Left hindlimb (tissue), 1 donor: ENCODE measurements around the gene KITLG.
"Not testable (repeated sequence)": the region's sequence is repeated elsewhere in the genome, so short reads cannot be mapped to it uniquely, and the experiment has no call there.

ENCODE experiments used
- DNase-seq: peaks from one replicate; pipeline ENCODE4 v3.0.0-alpha.2; 2018

The KITLG gene

DNA sequence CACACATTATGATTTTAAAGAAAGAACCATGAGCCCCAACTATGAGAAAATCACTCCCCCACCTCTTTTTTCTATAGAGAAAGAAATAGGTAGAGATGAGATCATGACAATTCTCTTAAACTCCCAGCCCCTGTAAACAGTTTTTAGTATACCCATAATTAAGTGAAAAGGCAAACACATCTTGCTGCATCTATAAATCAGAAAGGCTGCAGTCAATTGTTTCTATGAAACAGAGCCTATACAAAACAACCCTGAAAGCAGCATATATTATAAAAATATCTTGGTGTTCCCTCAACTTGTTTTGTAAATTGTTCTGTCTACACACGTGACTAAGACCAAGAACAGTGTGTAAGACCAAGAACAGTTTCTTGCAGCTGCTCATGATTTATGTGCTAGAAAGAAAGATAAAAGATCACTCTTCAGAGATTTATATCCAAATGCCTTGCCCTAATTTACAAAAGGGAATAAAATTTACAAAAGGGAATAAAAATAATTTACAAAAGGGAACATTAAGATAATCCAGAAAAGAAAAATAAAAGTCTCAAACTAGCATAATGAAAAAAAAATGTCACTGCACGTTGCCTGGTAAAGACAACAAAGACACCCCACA, 4.8 kb downstream of the KITLG start:
- DNase-seq = no peak

DNA sequence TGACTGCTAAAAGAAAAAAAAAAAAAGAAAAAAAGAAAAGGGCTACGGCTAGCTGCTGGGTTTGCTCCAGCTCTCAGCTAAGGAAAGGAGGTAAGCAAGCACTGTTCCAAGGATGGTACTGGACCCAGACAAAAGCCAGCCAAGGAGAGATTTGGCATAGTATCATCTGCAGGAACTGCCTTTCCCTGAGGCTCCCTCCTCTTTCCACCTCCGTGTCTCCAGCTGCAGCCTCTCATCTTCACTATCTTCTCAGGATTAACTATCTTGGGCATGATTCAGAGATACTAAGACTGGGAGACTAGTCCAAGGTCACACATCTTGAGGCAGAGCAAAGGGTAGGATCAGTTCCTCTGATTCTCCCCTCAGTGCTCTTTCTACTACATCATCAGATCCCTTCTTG, 6.0 kb downstream of the KITLG start:
- DNase-seq = no peak

DNA sequence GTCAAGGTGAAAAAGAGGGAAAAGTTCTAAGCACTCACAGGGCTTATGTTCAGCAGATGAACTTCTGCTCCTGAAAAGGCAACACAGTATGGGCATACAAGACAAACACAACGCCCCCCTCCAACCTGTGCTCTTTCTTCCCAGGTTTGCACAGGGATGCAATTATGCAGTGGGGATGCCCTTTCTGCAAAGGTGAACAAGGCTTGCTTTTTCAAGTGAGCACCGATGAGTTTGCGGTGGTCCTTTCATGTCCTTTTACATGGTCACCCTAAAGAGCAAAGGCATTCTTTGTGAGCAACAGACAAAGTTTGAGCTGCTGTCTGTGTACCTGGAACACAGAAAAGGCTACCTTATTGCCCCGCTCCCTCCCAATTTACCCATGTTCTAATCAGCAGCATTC, 6.7 kb downstream of the KITLG start:
- DNase-seq = no peak

DNA sequence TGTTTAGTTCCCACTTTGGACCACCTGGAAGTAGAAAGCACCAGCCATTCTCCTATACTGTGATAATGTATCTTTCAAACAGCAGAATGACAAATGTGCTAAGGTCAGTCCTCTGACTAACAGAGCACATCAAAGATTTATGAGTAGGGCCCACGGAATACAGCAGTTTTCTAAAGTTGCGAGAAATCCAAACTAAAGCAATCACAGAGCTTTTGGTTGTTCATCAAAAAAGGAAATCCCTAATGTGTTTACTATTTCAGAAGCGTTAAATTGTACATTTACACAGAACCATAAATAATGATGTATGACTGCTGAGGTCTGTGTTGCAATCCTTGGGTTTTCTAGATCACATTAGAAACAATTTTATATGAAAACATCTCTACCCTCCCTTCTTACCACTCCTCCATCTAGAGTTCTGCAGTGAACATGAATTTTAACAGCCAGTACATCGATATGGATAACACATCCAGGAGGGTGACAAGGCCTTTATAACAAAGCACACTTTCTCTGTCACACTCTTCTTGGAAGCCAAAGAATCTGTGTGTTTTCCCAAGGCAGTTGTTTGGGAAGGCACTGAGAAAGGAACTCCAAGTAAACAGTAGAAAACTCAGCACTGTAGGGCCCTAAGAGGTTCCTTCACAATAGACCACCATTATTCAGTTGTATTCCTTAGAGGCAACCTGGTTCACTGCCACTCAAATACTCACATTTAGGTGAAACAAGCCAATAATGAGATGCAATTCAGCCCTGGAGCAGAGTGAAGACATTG, 7.3 kb downstream of the KITLG start:
- DNase-seq = no peak

DNA sequence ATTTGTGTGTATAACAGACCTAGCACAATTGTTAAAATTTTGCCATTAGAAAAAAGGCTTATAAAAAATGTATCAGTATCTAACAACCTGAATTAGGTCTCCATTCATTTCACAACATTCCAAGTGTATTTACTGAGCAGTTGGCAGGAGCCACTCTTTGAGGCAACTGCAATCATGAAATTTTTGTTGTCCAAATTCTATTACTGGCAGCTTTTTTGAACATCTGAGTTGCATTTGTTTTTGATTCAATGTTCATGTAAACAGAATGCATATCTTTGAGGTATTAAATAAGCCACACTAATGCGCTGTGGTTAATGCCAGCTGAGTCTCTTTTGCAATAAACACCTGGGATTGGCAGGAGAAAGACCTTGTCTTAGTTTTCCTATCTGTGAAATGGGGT, 8.7 kb downstream of the KITLG start:
- no peak for DNase-seq

DNA sequence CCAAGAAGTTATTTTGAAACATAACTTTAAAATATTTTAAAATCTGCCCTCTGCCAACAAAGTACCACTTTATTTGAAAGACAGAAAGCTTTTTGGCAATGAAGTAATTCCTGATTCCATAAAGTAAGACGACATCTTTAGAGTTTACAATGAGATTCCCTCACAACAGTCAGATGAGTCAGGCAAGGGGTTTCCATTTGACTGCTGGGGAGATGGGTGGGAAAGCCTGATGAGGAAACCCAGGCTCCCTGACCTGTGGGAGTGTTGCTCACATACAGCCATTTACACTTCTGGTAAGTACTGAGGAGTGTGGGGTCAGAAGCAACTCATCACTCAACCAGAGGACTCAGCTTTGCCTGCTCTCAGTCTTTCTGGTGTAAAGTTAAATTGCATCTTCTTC, 10.2 kb downstream of the KITLG start:
- DNase-seq = no peak

DNA sequence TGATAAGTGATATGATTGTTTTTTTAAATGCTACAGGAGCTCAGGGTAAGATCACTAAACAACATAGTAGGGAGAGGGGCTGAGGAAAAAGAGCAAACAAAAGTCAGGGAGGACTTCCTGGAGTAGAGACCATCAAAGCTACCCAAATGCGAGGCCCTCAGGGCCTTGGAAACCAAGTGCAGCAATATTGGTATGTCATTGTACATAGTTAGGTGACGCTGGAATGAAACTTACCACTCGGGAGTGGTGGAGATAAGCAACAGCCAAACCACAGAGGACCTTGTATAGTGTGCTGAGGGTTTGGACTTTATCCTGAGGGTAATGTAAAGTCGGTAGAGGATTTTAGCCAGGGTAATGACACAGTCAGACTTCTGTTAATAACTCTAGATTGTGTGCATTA, 13.8 kb downstream of the KITLG start:
- no peak for DNase-seq

DNA sequence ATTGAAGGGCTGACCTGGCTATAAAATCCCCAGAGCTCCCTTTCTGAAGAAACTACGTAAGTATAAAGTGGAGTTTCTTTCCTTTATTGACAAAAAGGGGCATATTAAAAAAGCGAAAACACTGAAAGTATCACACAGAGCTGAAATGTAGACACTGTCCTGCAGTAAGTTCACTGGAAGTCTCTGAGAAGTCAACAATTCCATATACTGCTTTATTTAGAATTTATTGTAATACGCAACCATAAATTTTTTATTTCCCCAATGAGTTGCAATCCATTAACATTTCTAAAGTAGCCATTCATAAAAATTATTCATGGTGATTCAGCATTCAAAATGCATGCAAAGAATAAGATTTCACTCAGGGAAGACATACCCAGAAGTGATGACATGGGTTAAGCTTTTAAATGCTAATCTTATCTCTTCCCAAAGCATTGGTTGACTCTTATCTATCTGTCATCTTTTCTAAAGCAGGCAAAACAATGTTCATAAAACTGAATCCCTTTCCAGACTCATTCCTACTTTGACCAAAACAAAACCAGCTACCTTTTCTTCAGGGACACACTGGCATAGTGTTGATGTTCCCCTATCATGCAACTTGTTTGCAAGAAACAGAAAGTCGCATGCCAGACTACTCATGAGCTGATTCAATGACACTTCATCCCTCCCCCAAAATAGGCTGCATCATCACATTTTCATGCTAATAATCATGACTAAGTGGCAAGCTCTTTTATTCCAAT, 17.3 kb downstream of the KITLG start:
- no peak for DNase-seq

DNA sequence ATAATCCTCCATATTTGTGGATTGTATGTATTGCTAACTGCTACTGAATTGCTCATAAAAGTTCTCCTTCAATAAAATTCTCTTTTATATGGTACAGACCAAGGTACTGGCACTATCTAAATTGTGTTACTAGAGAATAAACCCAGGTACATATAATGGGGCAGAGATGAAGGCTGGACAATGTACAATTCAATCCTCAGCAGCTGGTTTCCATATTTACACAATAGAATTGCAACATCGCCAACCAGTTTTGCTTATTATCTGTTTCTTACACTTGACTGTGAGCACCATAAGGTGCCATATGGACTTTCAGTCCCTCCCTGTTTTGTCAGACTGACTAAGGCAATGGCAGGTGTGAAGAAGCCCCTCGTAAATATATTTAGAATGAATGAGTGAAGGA, 18.1 kb downstream of the KITLG start:
- DNase-seq = no peak

DNA sequence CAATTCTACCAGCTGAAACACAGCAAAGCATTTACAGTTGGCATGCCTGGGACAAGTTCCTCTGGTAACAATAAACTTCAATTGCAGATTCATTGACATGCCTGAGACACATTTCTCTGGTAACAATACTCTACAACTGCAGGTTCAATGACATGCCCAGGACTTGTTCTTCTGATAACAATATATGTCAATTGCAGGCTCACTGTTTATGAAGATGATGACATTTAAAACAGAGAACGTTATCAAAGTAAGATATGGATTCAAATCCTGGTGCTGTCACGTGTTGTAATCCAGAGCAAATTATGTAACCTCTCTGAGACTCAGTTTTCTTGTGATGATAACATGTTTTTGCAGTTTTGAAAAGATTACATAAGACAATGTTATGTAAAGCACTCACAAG, 20.5 kb downstream of the KITLG start:
- no peak for DNase-seq

DNA sequence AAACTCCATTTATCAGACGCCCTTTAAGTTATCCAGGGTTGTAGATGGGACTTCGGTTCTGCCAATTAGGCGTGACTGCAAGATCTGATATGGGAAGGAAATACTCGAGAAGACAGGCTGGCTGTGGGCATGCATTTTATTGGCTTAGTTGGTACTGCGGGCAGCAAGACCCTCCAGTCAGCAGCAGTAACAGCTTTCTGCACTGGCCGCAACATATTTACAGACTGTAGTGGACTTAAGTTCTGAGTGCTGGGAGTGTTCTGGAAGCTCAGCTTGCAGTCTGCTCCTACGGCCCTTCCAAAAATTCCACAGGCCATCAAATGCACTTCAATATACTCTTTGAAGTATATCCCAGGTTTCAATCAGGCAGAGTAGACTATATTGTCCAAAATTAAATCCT, 21.1 kb downstream of the KITLG start:
- DNase-seq = no peak

DNA sequence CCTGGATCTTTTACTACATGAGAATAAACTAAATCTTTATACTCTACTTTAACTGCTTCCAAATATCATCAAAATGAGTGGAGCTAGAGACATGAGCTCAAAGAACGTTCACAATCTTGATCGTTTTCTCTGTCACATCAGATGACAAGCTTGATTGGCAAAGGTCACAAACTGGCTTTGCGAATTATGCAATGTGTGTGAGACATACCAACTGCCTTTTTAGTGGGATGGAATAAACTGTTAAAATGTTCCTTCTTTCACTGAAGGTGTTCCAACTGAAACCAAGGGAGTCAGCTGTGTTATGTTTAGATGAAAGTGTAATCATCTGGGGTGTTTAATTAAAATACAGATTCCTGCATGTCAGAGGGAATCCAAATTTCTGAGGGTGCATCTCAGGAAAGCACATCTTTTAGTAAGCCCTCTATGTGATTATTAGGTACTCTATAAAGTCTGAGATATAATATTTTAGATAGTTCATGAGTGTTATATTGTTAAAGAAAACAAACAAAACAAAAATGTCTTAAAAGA, 21.9 kb downstream of the KITLG start:
- DNase-seq = no peak

DNA sequence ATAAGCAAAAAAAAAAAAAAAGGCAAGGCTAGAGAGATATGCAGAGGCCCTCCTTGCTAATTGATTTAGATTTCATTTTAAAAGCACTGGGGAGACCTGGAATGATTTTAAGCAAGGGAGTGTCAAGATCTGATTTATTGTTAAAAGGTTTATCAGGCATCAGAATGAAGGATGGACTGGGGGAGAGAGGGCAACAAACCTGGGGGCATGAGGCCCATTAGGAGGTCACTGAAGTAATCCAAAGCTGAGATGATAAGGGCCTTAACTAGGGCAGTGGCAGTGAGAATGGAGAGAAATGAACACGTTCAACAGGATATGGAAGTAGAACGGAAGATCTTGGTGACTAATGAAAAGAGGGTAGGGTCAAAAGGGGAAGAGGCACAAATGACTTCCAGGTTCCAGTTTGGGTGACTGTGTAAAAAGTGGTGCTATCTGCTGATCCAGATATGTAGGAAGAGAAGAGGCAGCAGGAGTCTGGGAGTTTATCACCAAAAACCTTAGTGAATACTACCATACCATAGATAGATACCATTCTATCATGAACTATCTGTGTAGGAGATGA, 24.0 kb downstream of the KITLG start:
- DNase-seq = no peak

DNA sequence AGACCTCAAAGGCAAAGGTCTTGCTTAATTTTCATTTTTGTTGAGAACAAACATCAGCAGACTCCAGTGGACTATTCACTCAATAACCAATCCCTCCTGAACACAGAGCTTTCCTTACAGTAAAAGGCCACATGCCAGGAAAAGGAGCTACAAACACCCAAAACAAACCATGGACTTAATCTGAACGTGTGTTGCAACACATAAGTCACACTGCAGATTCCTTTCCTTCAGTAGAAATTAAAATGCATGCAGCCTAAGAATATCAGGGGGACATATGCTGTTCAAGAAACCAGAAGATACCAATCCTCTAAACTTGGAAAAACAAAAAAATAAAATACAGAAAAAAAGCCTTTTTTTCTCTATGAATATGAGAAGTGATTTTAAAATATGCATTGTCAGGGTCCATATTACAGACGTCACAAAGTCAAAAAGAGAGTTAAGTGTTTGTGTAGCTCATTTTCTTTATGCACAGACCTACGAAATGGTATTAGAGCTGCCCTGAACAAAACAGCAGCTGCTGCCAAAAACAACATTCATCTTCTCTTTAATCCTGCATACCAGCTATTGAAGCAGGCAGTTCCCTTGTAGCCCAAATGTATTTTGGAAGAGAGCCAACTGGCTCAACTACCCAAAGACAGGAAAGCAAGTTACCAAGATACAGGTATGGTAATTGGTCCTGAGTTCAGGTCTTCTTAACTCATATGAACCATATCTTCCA, 26.2 kb downstream of the KITLG start:
- DNase-seq = no peak

DNA sequence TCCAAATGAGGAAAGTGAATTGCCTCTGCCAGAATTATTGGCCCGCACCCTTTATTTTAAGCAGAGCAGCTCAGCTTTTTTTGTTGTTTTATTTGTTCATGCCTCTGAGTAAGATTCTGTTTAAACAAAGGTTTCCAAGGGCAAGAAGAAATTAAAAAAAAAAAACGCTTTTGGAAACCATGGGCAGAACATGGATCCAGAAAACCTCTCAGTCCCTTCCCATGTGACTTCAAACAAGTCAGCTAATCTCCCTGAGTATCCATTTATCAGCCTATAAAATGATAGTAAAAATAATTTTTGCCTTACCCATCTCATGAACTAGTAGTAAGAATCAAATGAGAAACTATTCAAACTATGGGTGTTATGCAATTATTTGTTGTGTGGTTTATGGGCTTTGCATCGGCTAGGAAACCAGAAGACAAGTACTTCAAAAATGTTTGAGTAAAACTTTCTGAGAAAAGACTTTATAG, 27.6 kb downstream of the KITLG start:
- DNase-seq = no peak

DNA sequence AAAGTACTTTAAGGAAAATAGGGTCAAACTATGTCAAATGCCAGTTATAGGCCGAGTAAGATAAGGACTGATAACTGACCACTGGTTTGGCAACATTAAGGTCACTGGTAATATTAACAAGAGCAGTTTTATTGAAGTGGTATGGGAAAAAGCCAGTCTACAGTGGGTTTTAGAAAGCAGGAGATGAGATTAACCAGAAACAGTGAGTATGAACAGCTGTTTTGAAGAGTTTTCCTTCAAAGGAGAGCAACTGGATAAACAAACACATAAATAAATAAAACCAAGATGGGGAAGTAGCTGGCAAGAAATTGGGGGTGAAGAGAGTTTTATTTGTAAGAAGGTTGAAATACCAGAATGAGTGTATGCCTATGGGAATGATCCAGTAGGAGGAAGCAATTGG, 30.3 kb downstream of the KITLG start:
- no peak for DNase-seq

DNA sequence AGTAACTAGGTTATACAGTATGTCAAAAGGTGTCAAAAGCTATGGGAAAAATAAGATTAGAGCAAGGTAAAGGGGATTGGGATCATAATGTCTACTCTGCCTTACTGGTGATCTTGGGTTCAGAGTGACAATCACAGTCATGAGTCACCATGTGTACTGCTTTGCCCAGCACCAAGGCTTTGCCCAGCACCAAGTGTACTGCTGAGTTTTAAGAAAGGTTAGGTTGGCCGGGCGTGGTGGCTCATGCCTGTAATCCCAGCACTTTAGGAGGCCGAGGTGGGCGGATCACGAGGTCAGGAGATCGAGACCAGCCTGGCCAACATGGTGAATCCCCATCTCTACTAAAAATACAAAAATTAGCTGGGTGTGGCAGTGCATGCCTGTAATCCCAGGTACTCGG, 32.3 kb downstream of the KITLG start:
- DNase-seq = not testable (repeated sequence)

DNA sequence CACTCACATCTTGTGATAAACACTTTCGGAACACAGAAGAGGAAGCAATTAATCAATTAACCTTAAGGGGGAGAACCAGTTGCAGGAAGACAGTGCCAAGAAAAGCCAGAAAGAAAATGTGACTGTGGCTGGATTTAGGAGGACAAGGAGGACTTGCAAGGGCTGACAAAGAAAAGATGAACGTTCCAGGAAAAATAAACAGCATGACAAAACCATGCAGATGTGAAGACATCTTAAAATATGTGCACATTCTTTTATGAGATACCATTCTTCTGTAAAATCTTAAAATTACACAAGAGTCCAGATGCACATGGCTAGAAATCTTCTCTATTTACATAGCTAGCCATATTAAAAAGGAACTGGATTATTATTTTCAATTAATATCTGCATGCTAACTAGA, 33.4 kb downstream of the KITLG start:
- DNase-seq = no peak

DNA sequence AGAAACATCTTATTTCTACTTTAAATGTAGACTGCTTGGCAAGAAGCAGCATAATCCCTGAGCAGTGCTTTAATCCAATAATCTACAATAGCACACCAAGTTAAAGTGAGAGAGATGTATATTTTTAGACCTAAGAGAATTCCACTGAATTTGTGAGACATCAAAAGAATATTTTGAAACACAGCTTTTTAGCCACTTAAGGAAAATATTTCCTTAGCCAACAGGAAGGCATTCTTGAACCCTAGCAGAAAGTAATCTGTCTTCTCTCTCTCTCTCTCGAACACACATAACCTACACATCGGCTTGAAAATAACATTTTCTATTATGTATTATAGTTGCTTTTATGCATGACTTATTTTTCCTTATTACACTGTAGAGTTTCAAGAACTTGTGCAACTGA, 34.0 kb downstream of the KITLG start:
- no peak for DNase-seq

DNA sequence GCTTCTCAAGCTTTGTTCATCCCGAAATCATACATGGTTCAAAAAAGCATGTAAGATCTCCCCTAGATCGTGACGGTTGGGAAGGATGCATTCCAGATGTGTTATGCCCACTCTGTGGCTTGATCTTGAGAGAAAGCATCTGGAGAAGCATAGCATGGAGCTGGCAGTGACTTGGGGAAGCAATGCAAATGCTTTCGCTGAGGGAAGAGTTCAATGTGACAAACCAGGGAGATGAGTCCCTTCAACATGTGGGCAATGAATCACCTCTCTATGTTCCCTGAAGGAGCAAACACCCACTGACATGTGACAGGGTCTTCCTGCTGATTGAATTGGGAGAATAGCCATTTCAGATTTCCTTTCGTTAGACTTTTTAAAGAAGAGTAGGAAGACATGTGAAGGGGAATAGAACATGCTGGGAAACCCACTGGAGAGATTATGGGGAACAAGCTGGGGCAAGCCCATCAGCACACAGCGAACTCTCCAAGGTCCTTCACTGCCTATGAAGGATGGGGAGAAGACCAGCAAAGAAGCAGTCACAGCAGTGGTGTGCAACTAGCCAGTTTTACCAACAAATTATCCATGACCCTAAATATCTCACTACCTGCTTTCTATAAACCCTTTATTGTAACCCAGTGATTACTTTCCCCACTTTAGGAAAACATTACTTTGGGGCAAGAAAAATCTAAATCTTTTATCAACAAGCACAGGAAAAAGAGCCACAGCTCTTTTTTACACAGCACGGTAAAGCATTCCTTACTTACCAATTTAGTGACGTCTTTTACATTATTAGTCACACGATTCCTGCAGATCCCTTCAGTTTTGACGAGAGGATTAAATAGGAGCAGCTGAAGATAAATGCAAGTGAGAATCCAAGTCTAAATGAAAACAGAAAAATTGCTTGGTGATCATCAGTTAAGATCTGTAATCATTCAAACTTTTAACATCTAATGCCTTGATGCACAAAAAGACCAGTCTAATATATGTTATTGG, 35.0 kb downstream of the KITLG start:
- DNase-seq = no peak

DNA sequence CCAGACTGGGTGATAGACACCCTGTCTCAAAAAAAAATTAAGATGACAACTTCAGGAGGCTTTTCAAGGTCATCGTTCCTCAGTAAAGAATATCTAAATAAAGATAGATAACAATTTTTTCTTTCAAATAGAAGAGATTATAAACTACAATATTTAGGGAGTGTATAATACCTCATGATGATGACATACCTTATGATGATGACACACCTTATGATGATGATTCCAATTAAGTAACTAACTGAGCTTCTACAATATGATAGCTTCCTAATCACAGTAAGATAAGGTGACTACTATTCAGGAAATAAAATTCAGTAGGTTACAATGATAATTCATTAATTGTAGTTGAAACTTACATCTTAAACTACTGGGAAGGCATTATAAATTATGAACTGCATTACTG, 40.4 kb downstream of the KITLG start:
- no peak for DNase-seq

DNA sequence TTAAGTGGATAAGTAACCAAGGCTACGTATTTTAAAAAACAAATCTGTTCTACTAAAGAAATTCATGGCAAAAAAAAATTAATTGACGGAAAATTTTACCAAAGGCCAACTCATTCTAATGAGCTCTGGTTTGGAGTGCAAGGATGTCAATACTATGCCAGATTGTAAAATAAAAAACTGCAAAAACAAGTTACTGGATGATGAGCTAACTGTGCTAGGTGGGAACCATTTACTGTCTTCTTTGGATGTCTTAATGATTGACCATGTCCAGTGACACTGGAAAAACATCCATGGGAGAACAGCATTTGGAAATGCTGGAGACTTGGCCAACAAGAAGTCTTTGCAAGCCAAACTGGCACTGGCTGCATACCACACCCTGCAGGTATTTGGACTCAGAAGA, 41.6 kb downstream of the KITLG start:
- no peak for DNase-seq
